22Rv1 (cell line): Measurements from ENCODE around the gene GDF7.

ENCODE experiments used
- ZFX ChIP-seq: fragments of 450-650 bp; IDR thresholded peaks from 2 replicates; pipeline ENCODE4 v1.6.1; 2017; ENCODE audit warnings: antibody characterized with exemption, borderline replicate concordance
- TF ChIP-seq, protein P1 (sequence below): fragments of 450-650 bp; IDR thresholded peaks from 2 replicates; pipeline ENCODE4 v1.5.1; 2017; ENCODE audit warnings: mild to moderate bottlenecking

DNA sequence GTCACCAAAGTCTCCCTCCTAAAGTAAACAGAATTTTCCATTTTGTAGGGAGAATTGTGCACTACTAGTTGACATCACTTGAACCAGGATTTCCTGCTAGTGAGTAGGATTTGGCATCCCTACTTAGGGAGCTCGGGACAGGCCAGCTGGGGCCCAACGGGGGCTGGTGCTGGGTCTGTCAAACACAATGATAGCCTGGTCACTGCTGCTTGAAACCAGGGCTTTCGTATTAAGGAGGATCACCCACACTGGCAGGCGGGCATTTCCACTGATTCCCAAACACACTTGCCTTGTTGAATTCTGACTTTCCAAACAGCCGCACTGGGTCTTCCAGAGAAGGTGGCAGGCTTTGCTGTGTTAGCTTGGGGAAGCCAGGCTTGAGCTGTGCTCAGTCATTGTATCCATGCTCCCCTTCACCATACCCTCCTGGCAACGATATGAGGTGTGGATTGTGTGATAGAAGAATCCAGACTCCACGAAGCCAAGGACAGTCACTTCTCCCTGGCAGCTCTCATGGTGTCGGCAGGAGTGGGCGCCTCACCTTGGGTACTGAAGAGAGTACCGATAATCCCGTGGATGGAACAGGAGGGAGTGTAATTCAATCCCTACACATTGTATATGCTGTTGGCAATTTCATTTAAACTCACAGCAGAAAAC, 7.5 kb downstream of the GDF7 start:
- TF ChIP-seq, protein P1, sequence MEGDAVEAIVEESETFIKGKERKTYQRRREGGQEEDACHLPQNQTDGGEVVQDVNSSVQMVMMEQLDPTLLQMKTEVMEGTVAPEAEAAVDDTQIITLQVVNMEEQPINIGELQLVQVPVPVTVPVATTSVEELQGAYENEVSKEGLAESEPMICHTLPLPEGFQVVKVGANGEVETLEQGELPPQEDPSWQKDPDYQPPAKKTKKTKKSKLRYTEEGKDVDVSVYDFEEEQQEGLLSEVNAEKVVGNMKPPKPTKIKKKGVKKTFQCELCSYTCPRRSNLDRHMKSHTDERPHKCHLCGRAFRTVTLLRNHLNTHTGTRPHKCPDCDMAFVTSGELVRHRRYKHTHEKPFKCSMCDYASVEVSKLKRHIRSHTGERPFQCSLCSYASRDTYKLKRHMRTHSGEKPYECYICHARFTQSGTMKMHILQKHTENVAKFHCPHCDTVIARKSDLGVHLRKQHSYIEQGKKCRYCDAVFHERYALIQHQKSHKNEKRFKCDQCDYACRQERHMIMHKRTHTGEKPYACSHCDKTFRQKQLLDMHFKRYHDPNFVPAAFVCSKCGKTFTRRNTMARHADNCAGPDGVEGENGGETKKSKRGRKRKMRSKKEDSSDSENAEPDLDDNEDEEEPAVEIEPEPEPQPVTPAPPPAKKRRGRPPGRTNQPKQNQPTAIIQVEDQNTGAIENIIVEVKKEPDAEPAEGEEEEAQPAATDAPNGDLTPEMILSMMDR = no peak
- TF ChIP-seq ZFX = no peak
